GM12891 (cell line): ENCODE measurements around the gene SPG21.

Source experiments
- PAX5 ChIP-seq: IDR thresholded peaks from 2 replicates; pipeline ENCODE4 v1.6.1; 2011; ENCODE audit warnings: low read length, moderate library complexity, mild to moderate bottlenecking; ENCODE audit not compliant: insufficient read depth, severe bottlenecking
- POLR2A ChIP-seq: IDR thresholded peaks from 2 replicates; pipeline ENCODE4 v1.6.1; 2011; ENCODE audit warnings: low read depth, low read length, control low read depth
- POLR2AphosphoS5 ChIP-seq: IDR thresholded peaks from 2 replicates; pipeline ENCODE4 v1.6.1; 2011; ENCODE audit warnings: low read depth, low read length, control low read depth
- POU2F2 ChIP-seq: IDR thresholded peaks from 2 replicates; pipeline ENCODE4 v1.6.1; 2011; ENCODE audit warnings: low read depth, mild to moderate bottlenecking, control low read depth, low read length, moderate library complexity
- SPI1 ChIP-seq: IDR thresholded peaks from 2 replicates; pipeline ENCODE4 v1.6.1; 2011; ENCODE audit warnings: low read depth, low read length, control low read depth
- TAF1 ChIP-seq: IDR thresholded peaks from 2 replicates; pipeline ENCODE4 v1.6.1; 2011; ENCODE audit warnings: low read depth, low read length, control low read depth

DNA sequence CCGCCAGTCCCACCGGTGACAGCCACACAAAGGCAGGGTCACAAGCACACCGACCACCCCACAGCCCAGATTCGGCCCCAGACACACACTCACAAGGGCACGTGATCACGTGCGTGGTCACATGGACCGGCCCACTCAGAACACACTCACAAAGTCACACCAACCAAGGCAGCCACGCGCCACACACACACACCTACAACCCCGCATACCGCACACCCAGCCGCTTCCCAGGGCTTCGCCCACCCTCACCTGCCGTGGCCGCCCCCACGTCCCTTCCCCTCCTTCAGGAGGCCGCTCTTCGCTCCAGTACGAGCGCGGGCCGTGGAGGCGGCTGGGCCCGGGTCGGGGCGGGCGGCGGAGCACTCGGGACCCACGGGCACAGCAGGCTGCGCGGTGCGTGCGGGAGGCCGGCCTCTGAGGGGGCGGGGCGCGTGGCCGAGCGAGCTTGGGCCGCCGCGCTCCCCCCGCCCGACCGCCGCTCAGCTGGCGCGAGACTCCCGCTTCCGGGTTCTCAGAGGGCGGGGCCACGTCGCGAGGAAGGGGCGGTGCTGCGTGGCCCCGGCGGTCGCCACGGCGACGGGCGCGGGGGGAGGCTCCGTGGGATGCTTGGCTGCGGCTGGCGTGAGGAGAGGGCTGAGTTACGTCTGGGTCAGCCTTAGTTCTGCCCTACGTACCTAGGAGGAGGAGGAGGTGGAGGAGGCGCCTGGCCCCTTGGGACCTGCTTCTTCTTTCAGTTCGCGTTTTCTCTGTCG, at the start of gene SPG21:
- TF ChIP-seq SPI1 = peak; percentile 88
- peak; percentile 76; the same call in 1 of the 2 replicates for TF ChIP-seq POLR2A
- no peak for TF ChIP-seq TAF1
- TF ChIP-seq POLR2AphosphoS5 = peak; percentile 78; the same call in 1 of the 2 replicates
- no peak for TF ChIP-seq PAX5
- 0 out of 2 replicates have a peak, but pooled peaks have one; percentile 10 for TF ChIP-seq POU2F2
